H1 (cell line): ENCODE results near the gene SMO. TPM values are rescaled to one million over a fixed set of nuclear protein-coding genes. Genes with fewer than 3 reads are reported as not detected.
"Not testable (repeated sequence)": the region's sequence is repeated elsewhere in the genome, so short reads cannot be mapped to it uniquely, and the experiment has no call there.

Experiments
- CTCF ChIA-PET: fragments of 300-600 bp; sonication (Branson Sonifier 250); formaldehyde crosslinking; loops from one replicate; lab custom pipeline; 2021; ENCODE audit not compliant: partially characterized antibody; lab: Charles Lee
- POLR2A ChIA-PET: fragments of 300-600 bp; sonication (Branson Sonifier 250); formaldehyde crosslinking; loops from one replicate; lab custom pipeline; 2021; ENCODE audit warnings: inconsistent platforms; ENCODE audit not compliant: partially characterized antibody; lab: Charles Lee
- DNase-seq, 2 experiments: peaks; one replicate each; pipeline versions ENCODE4 v3.0.0 to v3.0.0-alpha.2; 2010 to 2022; ENCODE audit warnings: low spot score in 2 of 2, low read depth in 1 of 2, mixed read lengths in 1 of 2
- FAIRE-seq: peaks from 2 replicates; lab custom pipeline; 2011; peaks lifted over from hg19 to GRCh38; lab: Jason Lieb, UNC
- H2AFZ ChIP-seq: 2 replicates; pipeline ENCODE4 v1.8.1; 2012; ENCODE audit warnings: low read length, inconsistent platforms
- H2AK5ac ChIP-seq: 2 replicates; pipeline ENCODE4 v1.6.1; 2013; ENCODE audit warnings: low read depth, low read length
- H2BK120ac ChIP-seq: replicated peaks from 2 replicates; pipeline ENCODE3; 2013; ENCODE audit warnings: low read depth, low read length, inconsistent platforms
- H2BK12ac ChIP-seq: 2 replicates; pipeline ENCODE4 v1.6.1; 2013; ENCODE audit warnings: low read depth, low read length
- H2BK15ac ChIP-seq: 2 replicates; pipeline ENCODE4 v1.6.1; 2013; ENCODE audit warnings: low read length
- H2BK20ac ChIP-seq: 2 replicates; pipeline ENCODE4 v1.6.1; 2013; ENCODE audit warnings: low read length
- H2BK5ac ChIP-seq: 2 replicates; pipeline ENCODE4 v1.6.1; 2013; ENCODE audit warnings: low read depth, low read length
- H3K14ac ChIP-seq: 2 replicates; pipeline ENCODE4 v1.6.1; 2013; ENCODE audit warnings: inconsistent platforms; ENCODE audit not compliant: insufficient read length
- H3K18ac ChIP-seq: 2 replicates; pipeline ENCODE4 v1.6.1; 2013; ENCODE audit warnings: low read length; ENCODE audit errors: extremely low read depth
- H3K23ac ChIP-seq: 2 replicates; pipeline ENCODE4 v1.6.1; 2013; ENCODE audit warnings: inconsistent platforms; ENCODE audit not compliant: insufficient read length
- H3K23me2 ChIP-seq: 2 replicates; pipeline ENCODE4 v1.6.1; 2013; ENCODE audit warnings: low read depth, low read length
- H3K27ac ChIP-seq: 2 replicates; pipeline ENCODE4 v1.6.1; 2011; ENCODE audit warnings: low read depth, low read length, inconsistent platforms
- H3K27me3 ChIP-seq, 4 experiments: replicated peaks in 1 of 4; 1 replicate in 1 of 4; 2 replicates in 3 of 4; pipeline versions ENCODE4 v1.6.1 to v1.8.1; 2011 to 2013; ENCODE audit warnings: low read length in 3 of 4, mild to moderate bottlenecking in 3 of 4, inconsistent platforms in 2 of 4, mixed read lengths in 2 of 4, moderate library complexity in 1 of 4; ENCODE audit not compliant: control insufficient read depth in 3 of 4, insufficient read depth in 3 of 4; ENCODE audit errors: extremely low read depth in 1 of 4
- H3K36me3 ChIP-seq, 4 experiments: 2 replicates each; pipeline versions ENCODE4 v1.6.1 to v1.8.1; 2011 to 2013; ENCODE audit warnings: mild to moderate bottlenecking in 4 of 4, low read length in 3 of 4, moderate library complexity in 2 of 4, control low read depth in 1 of 4, inconsistent platforms in 1 of 4; ENCODE audit not compliant: insufficient read depth in 4 of 4, control insufficient read depth in 2 of 4
- H3K4ac ChIP-seq: replicated peaks from 2 replicates; pipeline ENCODE3; 2013; ENCODE audit warnings: low read length, low read depth, mixed read lengths, inconsistent platforms; ENCODE audit not compliant: insufficient read length
- H3K4me1 ChIP-seq, 4 experiments: replicated peaks in 1 of 4; 1 replicate in 1 of 4; 2 replicates in 3 of 4; pipeline versions ENCODE4 v1.6.1 to v1.8.1; 2011 to 2013; ENCODE audit warnings: low read length in 3 of 4, inconsistent platforms in 2 of 4, mixed read lengths in 1 of 4; ENCODE audit not compliant: insufficient read depth in 4 of 4, control insufficient read depth in 3 of 4
- H3K4me2 ChIP-seq, 2 experiments: 2 replicates each; pipeline versions ENCODE4 v1.6.1 to v1.8.1; 2011 to 2013; ENCODE audit warnings: low read depth in 2 of 2, low read length in 2 of 2, control low read depth in 1 of 2, inconsistent platforms in 1 of 2, mild to moderate bottlenecking in 1 of 2; ENCODE audit not compliant: insufficient read depth in 1 of 2
- H3K4me3 ChIP-seq, 4 experiments: fragments of 200-600, 300-600 bp in 1 of 4; sonication (generic), shearing (Covaris generic), sonication (Bioruptor Twin) in 1 of 4; 2 replicates each; pipeline versions ENCODE4 v1.5.1 to v1.8.1; 2011 to 2016; ENCODE audit warnings: low read length in 4 of 4, low read depth in 3 of 4, control low read depth in 2 of 4, inconsistent platforms in 2 of 4, mild to moderate bottlenecking in 2 of 4, mixed read lengths in 1 of 4, moderate library complexity in 1 of 4; ENCODE audit not compliant: insufficient read depth in 2 of 4; ENCODE audit errors: extremely low read depth in 1 of 4
- H3K56ac ChIP-seq: replicated peaks from 2 replicates; pipeline ENCODE3; 2013; ENCODE audit warnings: low read depth, mild to moderate bottlenecking, mixed read lengths, low read length, inconsistent platforms; ENCODE audit not compliant: insufficient read length
- H3K79me1 ChIP-seq: 2 replicates; pipeline ENCODE4 v1.6.1; 2013; ENCODE audit warnings: low read depth, low read length, control low read depth
- H3K79me2 ChIP-seq, 2 experiments: 2 replicates each; pipeline versions ENCODE4 v1.6.1 to v1.8.1; 2012 to 2013; ENCODE audit warnings: low read length in 2 of 2, mild to moderate bottlenecking in 2 of 2, inconsistent platforms in 1 of 2; ENCODE audit not compliant: insufficient read depth in 2 of 2, control insufficient read depth in 1 of 2
- H3K9ac ChIP-seq, 4 experiments: replicated peaks in 1 of 4; 1 replicate in 1 of 4; 2 replicates in 3 of 4; pipeline versions ENCODE4 v1.6.1 to v1.8.1; 2011 to 2013; ENCODE audit warnings: low read depth in 3 of 4, low read length in 3 of 4, control low read depth in 2 of 4, mild to moderate bottlenecking in 2 of 4, moderate library complexity in 2 of 4, inconsistent platforms in 1 of 4; ENCODE audit errors: extremely low read depth in 1 of 4
- H3K9me3 ChIP-seq, 2 experiments: 2 replicates each; pipeline versions ENCODE4 v1.6.1 to v1.8.1; 2012 to 2013; ENCODE audit warnings: mild to moderate bottlenecking in 2 of 2, moderate library complexity in 2 of 2, control low read depth in 1 of 2, inconsistent platforms in 1 of 2, low read depth in 1 of 2, low read length in 1 of 2, mixed read lengths in 1 of 2; ENCODE audit not compliant: insufficient read depth in 2 of 2
- H4K20me1 ChIP-seq, 2 experiments: replicated peaks in 1 of 2; 2 replicates each; pipeline versions ENCODE3 to v1.8.1; 2011 to 2013; ENCODE audit warnings: inconsistent platforms in 2 of 2, low read length in 2 of 2, mild to moderate bottlenecking in 1 of 2; ENCODE audit not compliant: insufficient read depth in 2 of 2, control insufficient read depth in 1 of 2
- H4K5ac ChIP-seq: 2 replicates; pipeline ENCODE4 v1.6.1; 2013; ENCODE audit warnings: low read length, low read depth, mixed read lengths, inconsistent platforms; ENCODE audit not compliant: insufficient read length
- H4K8ac ChIP-seq: 2 replicates; pipeline ENCODE4 v1.8.0; 2013; ENCODE audit warnings: mild to moderate bottlenecking, moderate library complexity, low read length, inconsistent platforms; ENCODE audit not compliant: insufficient read depth; ENCODE audit errors: extremely low read depth
- H4K91ac ChIP-seq: replicated peaks from 2 replicates; pipeline ENCODE3; 2013; ENCODE audit warnings: low read length, mixed read lengths, inconsistent platforms; ENCODE audit not compliant: insufficient read length
- CEBPB ChIP-seq: IDR thresholded peaks from 2 replicates; pipeline ENCODE4 v1.6.1; 2012; ENCODE audit warnings: low read depth, low read length
- MAX ChIP-seq: IDR thresholded peaks from 2 replicates; pipeline ENCODE4 v1.6.1; 2012; ENCODE audit warnings: inconsistent platforms
- POLR2A ChIP-seq, 2 experiments: IDR thresholded peaks; 1 replicate in 1 of 2; 2 replicates in 1 of 2; pipeline ENCODE4 v1.6.1; 2011; ENCODE audit warnings: low read depth in 2 of 2, low read length in 2 of 2, mild to moderate bottlenecking in 2 of 2; ENCODE audit errors: control extremely low read depth in 1 of 2
- TCF12 ChIP-seq: IDR thresholded peaks from 2 replicates; pipeline ENCODE4 v1.6.1; 2011; ENCODE audit warnings: low read depth, mild to moderate bottlenecking, low read length
- WGBS, 2 experiments: shearing (Covaris generic) in 1 of 2; methylation state at CpG; one replicate each; pipeline versions ENCODE4 v1.1.6 to v1.1.7; 2013 to 2015; ENCODE audit warnings: low lambda C conversion rate in 2 of 2, mixed read lengths in 2 of 2, inconsistent platforms in 1 of 2, low coverage in 1 of 2, missing lambda C conversion rate in 1 of 2; ENCODE audit not compliant: insufficient replicate concordance in 2 of 2, insufficient coverage in 1 of 2, insufficient read length in 1 of 2; ENCODE audit errors: extremely low coverage in 1 of 2, missing lambda C conversion rate in 1 of 2; 5-methylcytosine and 5-hydroxymethylcytosine counted together
- polyA plus RNA-seq, 7 experiments: library from polyadenylated mRNA; depleted of rRNA in 3 of 7; stranded (reverse) in 5 of 7; unstranded in 2 of 7; fragments of >200 nt in 5 of 7; fragments of 200-250 nt in 2 of 7; gene quantifications; 1 replicate in 5 of 7; 2 replicates in 1 of 7; 4 replicates in 1 of 7; pipeline versions ENCODE4 v1.2.1 to v1.2.3, GENCODE V29; 2011 to 2013; ENCODE audit warnings: missing spikeins in 2 of 7, mixed read lengths in 2 of 7
- total RNA-seq: library from RNA; stranded (reverse); fragmentation: NEBNext Ultra II Directional; extraction: Animal tissue kit (Norgen Biotek cat#: 25700); gene quantifications from 2 replicates; pipeline ENCODE4 v1.2.1, GENCODE V29; 2021

SMO gene
- total and polyA plus RNA-seq, 2 of the 8 experiments (the other 6 are each of a cell fraction or from before 2014, with no cell fraction given) = 64.5 to 67.6 TPM

- peak; percentile 54 for TF ChIP-seq MAX
- TF ChIP-seq POLR2A (IDR thresholded peaks at IDR 0.05; ENCODE audit: control extremely low read depth in 1 of 2, low read depth in 2 of 2, low read length in 2 of 2) = no peak
- no peak for TF ChIP-seq TCF12
- no peak for TF ChIP-seq CEBPB
- TF ChIP-seq, all 59 proteins: peak for 4
These were observed 25.4 kb downstream of the SMO start (continued) for GRCh38 chr7:129213828-129214227.

GRCh38 chr7:129215691-129216090 lies 27.3 kb downstream of the SMO start:
- H2BK5ac ChIP-seq, H4K8ac ChIP-seq, H3K23ac ChIP-seq, FAIRE-seq, H2BK120ac ChIP-seq, H3K4me2 ChIP-seq, H3K27ac ChIP-seq, DNase-seq, H4K91ac ChIP-seq, H3K9ac ChIP-seq, H4K20me1 ChIP-seq, H3K79me2 ChIP-seq, H3K56ac ChIP-seq, H3K4ac ChIP-seq, H3K14ac ChIP-seq, H3K4me1 ChIP-seq, H2BK12ac ChIP-seq, H3K79me1 ChIP-seq, POLR2A ChIA-PET, H4K5ac ChIP-seq, H2BK15ac ChIP-seq, H3K18ac ChIP-seq, H3K4me3 ChIP-seq, H2AK5ac ChIP-seq, H3K23me2 ChIP-seq, H2BK20ac ChIP-seq, H3K27me3 ChIP-seq, H2AFZ ChIP-seq: not testable (repeated sequence)
- WGBS, 2 experiments = 97% methylated on average over 10 of the region's 15 CpGs; no CpG with 5 or more reads in 1 of the 2 experiments
- H3K9me3 ChIP-seq = peaks cover 3 to 16% of the 10 kb centered on the region in 2 experiments; a peak in 2 of 4 replicates
- peaks cover 11 to 25% (median 15%) of the 10 kb centered on the region in 4 experiments for H3K36me3 ChIP-seq
- CTCF ChIA-PET = interaction anchor here (0.7 to 10.6 kb wide), 4 partner anchors 22 to 152 kb away, joined by 3 to 258 read pairs (median 4); no protein-coding TSS in a partner anchor
